LHCN-M2 (cell line): ENCODE results near the gene DAPK3. TPM values are rescaled to one million over a fixed set of nuclear protein-coding genes. Genes with fewer than 3 reads are reported as not detected.
"Not testable (repeated sequence)": the region's sequence is repeated elsewhere in the genome, so short reads cannot be mapped to it uniquely, and the experiment has no call there.

Experiments
- DNase-seq: peaks from one replicate; pipeline ENCODE4 v3.0.0-alpha.2; 2012; ENCODE audit warnings: low read depth
- total RNA-seq: library from RNA; depleted of rRNA; stranded (reverse); fragments of >200 nt; gene quantifications from 2 replicates; pipeline ENCODE4 v1.2.3, GENCODE V29; 2014

Gene DAPK3
- total RNA-seq, 1 experiment from 2014 or later, result 150 TPM

GRCh38 chr19:3955688-3956087 is 15.2 kb downstream of the DAPK3 start:
- DNase-seq, result no peak

- not testable (repeated sequence) for DNase-seq
Observed at GRCh38 chr19:3955276-3955675, 15.6 kb downstream of the DAPK3 start.

GRCh38 chr19:3954107-3954506 is 16.8 kb downstream of the DAPK3 start:
- DNase-seq, result no peak

GRCh38 chr19:3952755-3953276 is 18.1 kb downstream of the DAPK3 start:
- not testable (repeated sequence) for DNase-seq

- peak; percentile 80 for DNase-seq
Observed at GRCh38 chr19:3950871-3951861, 19.7 kb downstream of the DAPK3 start.

GRCh38 chr19:3949997-3950859 is 20.7 kb downstream of the DAPK3 start:
- DNase-seq, result no peak

GRCh38 chr19:3949294-3949693 is 21.6 kb downstream of the DAPK3 start:
- DNase-seq, result no peak

- not testable (repeated sequence) for DNase-seq
Observed at GRCh38 chr19:3947316-3947933, 23.5 kb downstream of the DAPK3 start.

GRCh38 chr19:3945838-3946237 is 25.1 kb downstream of the DAPK3 start:
- peak; percentile 61 for DNase-seq

- no peak for DNase-seq
Observed at GRCh38 chr19:3944018-3944721, 26.7 kb downstream of the DAPK3 start.

GRCh38 chr19:3942790-3943409 is 28.0 kb downstream of the DAPK3 start:
- DNase-seq, result no peak

- not testable (repeated sequence) for DNase-seq
Observed at GRCh38 chr19:3938300-3938950, 32.5 kb downstream of the DAPK3 start.

- no peak for DNase-seq
Observed at GRCh38 chr19:3936506-3937442, 34.1 kb downstream of the DAPK3 start.

GRCh38 chr19:3932931-3933810 is 37.7 kb downstream of the DAPK3 start, which contains the start of gene NMRK2:
Gene NMRK2 (plus strand): TSS chr19:3933069. CDS start chr19:3933672, 603 bp downstream.
- no peak for DNase-seq

- no peak for DNase-seq
Observed at GRCh38 chr19:3931041-3931440, 39.9 kb downstream of the DAPK3 start.

GRCh38 chr19:3923912-3924311 is 47.0 kb downstream of the DAPK3 start:
- no peak for DNase-seq

GRCh38 chr19:3923096-3923758 is 47.7 kb downstream of the DAPK3 start:
- DNase-seq, result no peak
